ENCODE results near the gene CDC14B.
"Not testable (repeated sequence)": the region's sequence is repeated elsewhere in the genome, so short reads cannot be mapped to it uniquely, and the experiment has no call there.

The CDC14B gene

DNA sequence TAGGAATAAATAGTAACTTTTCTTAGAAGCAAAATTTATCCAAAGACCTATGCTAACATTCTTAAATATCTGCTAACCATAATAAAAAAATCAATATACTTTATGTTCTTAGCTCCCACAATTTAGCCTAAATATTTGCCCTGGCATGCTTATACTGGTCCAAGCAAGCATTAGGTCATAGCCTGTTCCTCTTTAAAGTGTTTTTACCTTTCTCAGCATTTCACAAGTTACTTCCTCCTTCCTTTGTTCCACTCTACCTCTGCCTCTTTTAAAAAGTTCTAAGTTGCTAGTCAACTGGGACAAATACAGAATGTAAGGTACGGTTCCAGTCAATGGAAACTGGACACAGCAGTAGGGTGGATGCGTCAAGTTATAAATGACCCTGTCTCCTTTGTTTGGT is 37.4 kb downstream of the CDC14B start:
- not testable (repeated sequence) for FAIRE-seq

DNA sequence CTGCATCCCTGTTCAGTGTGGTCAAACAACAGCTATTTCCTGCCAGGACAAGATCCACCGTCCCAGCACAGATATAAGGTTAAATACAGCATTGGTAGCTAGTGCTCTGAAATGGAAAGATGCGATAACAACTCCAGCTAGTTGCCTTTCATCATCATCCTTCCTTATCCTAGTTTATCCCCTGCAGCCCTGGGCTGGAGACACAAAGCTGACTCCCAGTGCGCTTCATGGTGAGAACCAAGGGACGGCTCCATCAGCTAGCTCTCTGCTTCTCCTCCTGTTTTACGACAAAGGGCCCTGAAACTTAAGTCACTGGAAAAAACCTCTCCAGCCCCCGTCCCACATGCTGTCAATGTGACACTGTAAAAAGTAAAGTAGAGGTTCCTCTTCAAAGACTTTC is 37.9 kb downstream of the CDC14B start:
- no peak for FAIRE-seq

DNA sequence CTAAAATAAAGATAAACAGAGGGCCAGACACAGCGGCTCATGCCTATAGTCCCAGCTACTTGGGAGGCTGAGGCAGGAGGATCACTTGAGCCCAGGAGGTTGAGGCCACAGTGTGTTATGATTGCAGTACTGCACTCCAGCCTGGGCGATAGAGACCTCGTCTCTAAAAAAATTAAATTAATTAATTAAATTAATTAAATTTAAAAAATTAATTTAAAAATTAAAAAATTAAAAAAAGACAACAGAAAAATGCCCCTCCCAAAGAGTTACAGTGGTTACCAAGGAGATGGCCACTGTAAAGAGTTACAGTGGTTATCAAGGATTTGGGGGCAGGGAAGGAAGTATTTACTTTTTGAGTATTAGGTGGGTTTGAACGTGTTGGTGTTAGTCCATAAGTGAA is 38.3 kb downstream of the CDC14B start:
- FAIRE-seq, result no peak

DNA sequence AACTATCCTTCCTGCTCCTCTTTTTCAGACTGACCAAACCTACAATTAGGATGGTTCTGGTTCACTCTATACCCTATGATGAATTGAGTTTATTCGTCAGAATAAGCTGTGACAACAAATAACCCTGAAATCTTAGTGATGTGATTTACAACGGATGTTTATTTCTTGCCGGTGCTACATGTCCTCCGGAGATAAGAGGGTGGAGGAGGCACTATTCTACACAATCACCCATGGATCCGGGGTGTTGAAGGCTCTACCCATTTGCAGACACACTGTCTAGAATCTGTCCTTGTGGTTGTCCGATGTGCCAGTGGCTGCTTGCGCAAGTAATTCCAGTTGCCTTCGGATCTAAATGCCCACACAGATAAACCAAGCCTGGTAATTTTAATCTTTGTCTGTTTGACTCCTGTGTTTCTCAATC is 44.7 kb downstream of the CDC14B start:
- no peak for FAIRE-seq

DNA sequence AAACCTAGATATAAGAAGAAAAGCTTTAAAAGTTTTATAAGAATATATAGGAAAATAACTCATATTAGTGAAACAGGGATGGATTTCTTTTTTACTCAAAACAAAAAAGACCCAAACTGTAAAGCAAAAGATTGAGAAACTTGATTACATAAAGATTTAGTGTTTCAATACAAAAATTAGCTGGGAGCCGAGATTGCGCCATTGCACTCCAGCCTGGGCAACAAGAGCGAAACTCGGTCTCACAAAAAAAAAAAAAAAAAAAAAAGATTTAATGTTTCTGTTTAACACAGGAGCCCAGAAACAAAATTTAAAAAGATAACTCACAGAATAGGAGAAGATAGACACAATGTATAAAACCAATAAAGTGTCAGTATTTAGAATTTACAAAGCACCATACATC is 45.2 kb downstream of the CDC14B start:
- FAIRE-seq, result no peak

DNA sequence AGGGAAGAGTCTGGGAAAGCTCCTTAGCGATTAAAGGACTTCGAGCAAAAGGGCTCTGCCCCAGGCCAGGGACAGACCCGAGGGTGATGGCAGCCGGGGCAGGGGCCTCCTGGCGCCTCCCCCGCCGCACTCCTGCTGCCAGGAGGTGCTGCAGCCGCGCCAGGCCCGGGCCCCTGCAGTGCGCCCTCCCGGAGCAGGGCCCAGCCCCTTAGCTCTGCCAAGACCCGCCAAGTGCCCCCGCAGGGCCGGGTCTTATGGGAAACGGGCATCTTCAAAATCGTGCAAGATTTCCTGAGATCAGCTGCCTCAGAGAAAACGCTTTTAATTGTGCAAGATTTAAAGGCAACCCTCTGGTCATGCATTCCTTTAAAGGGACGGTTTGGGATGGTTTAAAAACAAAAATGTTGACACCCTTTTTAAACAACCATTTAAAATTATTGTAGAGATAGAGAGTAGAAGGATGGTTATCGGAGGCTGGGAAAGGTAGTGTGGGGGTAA is 52.4 kb downstream of the CDC14B start:
- no peak for FAIRE-seq

DNA sequence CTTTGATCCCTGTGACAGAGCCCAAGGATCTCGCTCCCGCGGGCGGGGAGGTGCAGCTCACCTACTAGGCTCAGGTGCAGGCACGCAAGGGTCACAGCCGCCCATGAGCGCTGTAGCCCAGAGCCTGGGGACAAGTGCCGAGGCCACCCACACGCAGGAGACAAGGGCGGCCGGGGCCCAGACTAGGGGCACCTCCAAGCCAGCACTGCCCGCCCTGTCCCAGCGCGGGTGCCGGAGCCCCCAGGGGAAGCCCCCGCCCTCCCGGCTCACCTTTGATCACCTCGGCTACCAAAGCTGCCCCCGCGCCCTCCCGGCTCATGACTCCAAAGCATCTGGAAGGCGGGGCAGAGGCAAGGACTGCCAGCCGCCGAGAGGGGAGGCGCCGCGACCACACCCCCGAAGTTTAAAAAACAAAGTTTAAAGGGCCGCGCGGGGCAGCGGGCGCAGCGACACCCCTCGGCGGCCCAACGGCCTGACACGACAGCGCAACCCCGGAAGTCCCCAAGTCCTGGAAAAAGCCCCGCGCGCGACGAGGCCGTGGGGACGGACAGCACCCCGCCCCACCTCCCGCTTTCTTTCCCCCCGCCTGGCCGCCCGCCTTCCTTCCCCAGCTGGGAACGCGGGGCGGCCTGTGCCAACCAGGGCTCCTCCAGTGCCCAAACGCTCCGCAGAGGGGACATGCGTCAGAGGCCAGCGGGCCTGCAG is 53.0 kb downstream of the CDC14B start:
- no peak for FAIRE-seq

DNA sequence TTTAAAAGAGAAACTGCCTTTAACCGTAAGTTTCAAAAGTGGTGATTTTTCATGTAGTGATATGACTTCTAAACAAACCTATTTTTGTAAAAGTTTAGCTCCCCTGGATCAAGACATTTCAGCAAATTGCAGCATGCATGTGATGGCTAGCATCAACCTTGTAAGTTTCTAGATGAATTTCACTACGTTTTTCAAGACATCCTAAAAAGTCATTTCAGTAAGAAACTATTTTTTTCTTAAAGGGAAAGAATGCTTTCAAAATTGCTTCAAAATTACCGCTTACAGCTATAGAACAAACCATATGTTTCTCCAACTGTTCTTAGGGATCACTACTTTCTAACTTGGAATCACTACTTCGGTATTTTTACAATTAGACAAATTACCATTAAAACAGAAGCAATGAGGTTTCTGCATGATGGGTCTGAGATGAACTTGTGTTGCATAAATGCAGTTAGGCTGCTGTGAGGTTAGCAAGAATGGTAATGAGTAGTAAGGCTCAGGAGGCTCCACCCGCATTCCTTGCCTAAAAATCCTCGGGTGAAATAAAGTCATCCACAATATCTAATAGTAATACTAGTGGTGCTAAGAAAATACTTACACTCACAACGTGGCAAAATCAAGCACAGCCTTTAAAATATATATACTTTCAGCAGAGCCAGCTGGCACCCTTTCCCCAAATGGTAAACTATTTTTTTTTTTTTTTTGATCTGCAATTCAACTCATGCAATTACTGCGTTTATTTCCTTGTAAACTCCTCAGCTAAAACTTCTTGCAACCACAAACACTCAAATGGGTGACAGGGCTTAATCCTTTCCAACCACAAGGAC is 53.8 kb downstream of the CDC14B start:
- no peak for FAIRE-seq

DNA sequence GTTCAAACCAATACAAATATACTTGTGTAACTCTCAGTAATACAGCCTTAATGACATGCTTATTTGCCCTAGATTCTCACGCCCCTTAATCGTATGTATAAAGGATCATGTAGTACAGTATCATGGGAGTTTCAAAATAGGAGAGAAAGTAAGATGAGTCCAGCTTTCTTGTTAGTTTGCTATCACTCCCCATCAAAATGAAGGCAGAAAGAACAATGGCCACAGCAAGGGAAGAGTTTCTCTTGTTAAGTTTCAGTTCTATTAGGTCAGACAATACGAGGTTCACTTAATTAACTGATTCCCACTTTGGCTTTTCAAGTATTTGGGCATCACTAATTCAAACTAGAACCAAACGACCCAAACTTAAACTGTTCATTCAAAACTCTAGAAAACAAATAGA is 55.4 kb downstream of the CDC14B start:
- FAIRE-seq, result no peak

DNA sequence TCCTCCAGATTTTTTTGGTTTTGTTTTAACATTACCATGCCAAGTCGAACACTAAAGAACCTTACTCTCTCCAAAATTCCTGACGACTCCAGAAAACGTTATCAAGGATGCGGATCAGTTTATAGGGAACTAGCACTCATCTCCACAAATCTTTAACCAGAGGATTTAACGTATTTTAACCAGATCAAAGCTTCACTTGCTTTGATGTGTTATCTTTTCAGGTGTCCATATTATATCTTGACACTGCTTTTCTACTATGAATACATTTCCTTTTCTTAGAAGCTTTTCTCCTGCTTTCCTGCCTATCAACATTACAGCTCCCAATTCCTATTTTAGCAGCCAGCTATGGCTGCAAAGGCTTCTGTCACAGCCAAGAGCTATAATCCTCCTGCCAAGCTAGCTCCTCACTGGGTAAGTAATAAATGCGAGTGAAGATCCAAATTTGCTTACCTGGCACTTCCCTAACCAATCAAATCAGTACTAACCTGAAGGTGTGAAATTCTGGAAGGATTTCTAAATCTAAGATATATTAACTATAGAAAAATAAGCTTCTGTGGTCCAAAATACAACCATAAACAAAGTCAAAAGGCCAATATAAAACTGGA is 60.2 kb downstream of the CDC14B start:
- no peak for FAIRE-seq

DNA sequence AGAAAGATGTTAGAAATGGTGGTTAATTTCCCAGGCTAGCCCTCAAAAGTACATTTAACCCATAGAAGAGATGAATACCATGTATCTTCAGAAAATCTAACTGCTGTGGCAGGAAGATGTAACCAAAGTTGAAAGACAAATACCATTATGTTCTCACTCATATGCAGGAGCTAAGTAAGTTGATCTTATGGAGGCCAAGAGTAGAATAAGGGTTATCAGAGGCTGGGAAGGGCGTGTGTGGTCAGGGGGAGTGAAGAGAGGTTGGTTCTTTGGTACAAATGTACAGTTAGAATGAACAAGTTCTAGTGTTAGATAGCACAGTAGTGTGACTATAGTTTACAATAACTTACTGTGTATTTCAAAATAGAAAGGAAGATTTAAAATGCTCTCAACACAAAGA is 61.7 kb downstream of the CDC14B start:
- FAIRE-seq, result no peak

DNA sequence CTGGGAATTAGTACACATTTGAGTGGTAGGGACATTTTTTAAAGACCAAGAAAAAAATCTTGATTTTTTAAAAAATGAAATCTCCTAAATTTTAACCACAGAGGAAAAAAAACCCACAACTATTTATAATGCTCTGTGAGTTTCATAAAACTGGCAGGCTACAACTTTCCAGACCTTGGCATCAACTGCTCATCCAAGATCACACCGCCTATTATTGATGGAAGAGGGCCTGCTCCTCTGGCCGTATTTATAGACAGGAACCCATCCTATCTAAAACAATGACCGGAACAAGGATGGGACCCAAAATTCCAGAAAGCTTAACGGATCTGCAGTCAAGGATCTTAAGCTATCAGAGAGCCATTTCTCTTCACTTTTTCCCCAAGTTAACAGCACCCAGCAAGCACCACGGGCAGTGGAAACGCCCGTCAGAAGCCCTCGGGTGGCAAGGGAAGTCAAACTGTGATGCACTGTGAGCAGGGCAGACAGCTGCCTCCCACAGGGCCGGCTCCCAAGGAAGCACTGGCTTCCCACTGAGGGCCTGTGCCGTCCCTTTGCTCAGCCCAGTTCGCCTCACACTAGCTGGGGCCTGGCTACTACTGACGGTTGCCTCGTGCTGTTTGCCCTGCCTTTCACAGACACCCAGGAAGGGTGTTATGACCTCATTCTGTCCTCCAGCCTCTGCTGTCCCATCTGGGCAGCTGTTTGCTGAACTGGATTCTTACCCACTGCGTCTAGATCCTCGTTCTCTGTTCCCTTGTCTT is 62.8 kb downstream of the CDC14B start:
- FAIRE-seq, result no peak

DNA sequence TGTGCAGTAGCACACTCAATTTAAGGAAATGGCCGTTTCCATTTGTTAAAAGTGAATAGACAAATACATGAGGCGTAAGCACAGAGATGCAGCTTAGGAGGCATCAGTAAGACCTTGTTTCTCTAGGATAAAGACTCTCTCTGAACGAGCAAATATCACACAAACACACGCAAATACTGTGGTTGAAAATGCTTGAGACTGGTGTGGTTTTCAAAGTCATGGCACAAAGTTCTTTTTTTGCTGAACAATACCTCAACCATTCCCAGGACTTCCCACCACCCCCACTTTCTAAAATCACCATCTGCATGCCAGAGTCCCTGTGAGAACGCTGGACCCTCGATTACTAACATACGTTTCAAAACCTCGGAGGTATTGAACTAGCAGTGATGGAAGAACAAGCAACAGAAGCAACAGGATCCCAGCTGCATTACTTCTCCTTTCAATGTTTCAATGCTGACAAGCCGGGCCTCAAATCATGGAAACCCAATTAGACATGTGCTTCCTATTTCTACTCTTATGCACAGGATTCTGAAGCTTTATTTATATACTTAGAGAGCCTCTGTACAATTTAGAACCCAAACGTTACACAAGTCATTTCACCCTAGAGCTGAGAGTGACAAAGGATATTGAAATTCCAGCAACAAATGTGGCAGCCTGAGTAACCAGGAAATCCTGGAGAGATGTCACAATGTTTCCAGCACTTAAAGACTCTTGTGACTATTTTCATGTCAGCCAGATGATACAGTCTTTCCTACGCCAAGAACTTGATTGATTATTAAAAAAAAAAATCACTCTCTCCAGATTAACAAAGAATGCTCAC is 63.9 kb downstream of the CDC14B start:
- no peak for FAIRE-seq

DNA sequence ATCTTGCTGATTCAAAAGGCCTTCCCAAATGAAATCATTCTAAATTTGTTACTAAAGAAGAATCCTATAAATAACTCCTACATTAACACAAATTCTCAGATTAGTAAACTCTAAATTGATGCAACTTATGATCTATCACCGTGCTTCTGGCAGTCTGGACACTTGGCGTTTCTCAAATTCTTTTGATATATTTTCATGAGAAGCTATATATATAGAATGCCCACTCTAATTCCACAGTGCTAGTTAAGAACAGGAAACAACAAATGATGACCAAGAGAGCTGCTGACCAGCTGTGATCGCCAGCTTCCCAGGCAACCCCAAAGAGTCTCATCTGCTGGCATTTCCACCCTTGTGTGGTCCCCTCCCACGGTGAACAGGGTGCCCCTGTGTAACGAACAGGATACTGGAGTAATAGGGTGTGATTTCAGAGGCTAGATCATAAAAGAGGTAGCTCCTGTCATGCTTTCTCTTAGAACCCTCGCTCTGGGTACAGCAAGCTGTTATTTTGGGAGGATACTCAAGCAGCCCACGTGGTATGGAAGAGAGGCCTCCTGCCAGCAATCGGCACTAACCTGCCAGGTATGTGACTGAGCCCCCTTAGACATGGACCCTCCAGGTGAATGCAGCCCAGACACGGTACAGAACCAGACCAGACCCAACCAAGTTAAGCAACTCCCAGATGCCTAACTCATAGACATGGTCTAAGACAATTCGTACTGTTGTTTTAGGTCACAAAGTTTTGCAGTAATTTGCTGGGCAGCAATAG is 64.7 kb downstream of the CDC14B start:
- FAIRE-seq, result no peak

DNA sequence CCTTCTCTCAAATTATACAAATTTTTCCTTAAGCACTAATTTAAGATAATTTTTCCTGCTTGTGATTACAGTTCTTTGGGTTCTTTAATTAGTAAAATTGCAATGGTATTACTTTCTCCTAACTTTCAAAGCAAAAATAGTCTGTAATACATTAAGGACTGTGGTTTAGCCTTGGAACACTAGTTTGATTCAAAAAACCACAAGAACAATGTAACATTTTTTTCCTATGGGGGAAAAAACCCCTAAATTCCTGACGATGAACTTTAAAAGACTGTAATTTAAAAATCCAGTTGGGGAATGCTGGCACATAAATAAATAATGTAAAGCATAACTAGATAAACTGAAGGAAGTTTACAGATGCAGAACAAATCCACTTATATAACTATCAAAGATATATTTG is 65.3 kb downstream of the CDC14B start:
- FAIRE-seq, result no peak

DNA sequence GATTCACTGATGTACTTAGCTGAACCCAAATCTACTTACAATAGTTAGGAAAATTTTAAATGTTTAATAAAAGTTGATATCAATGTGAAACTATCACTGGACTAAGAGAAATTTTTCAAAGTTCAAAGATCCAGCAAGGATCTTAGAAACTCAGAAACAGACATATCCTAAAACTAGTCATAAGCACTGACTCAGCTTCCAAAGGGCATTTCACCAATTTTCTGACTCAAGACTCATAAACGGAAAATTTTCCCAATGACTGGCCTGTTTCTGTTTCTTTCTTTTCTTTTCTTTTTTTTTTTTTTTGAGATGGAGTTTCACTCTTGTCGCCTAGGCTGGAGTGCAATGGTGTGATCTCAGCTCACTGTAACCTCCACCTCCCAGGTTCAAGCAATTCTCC is 66.6 kb downstream of the CDC14B start:
- no peak for FAIRE-seq

DNA sequence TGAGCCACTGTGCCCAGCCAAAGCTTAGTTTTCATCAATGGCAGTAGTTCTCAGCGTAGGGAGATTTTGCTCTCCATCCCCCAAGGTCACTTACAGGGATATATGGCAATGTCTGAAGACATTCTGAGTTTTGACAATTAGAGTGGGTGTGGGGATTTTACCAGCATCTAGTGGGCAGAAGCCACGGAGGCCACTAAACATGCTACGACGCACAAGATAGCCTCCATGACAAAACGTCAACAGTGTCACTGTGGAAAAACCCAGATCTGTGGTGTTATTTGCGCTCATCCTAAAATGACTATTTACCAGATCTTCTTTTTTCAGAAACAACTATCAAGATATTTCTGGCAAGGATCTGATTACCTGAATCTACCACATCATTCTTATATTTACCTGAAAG is 68.2 kb downstream of the CDC14B start:
- no peak for FAIRE-seq

DNA sequence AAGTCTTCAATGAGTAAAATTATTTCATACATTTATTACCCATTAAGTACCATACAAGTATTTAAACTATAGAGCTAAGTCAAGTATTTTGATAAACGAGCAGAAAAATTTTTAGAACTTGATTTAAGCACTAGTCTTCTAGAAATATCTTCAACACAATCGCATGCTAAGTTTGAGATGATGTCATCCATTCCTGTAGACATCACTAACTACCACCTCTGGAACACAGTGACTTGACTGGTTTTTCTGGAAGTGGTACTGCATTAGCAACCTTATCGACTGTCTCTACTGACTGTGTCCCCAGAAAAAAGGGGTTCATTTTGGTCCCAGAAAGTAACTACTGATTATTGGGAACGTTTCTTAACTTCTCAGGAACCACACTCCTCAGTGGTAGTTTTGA is 69.0 kb downstream of the CDC14B start:
- FAIRE-seq, result no peak

DNA sequence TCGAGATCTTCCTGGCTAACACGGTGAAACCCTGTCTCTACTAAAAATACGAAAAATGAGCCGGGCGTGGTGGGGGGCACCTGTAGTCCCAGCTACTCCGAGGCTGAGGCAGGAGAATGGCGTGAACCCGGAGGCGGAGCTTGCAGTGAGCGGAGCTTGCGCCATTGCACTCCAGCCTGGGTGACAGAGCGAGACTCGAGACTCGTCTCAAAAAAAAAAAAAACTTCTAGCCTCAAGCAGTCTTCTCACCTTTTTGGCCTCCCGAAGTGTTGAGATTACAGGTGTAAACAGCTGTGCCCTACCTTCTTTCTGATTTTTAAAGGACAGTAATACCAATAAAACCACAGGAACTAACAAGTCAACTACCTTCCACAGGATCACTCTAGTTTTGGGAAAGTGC is 76.5 kb downstream of the CDC14B start:
- FAIRE-seq, result not testable (repeated sequence)

DNA sequence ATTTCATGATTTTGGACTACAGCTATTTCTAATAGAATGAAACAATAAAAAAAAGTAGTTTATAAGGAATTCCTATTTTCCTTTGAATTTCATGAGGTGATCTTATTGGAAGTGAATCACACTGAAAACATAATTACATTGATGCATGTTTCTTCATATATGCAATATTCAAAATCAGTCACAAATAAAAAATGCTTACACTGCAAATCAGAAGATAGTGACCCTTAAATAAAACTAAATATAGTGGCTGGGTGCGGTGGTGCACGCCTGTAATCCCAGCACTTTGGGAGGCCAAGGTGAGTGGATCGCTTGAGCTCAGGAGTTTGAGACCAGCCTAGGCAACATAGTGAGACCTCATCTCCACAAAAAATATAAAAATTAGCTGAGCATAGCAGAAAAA is 79.5 kb downstream of the CDC14B start:
- FAIRE-seq, result no peak

DNA sequence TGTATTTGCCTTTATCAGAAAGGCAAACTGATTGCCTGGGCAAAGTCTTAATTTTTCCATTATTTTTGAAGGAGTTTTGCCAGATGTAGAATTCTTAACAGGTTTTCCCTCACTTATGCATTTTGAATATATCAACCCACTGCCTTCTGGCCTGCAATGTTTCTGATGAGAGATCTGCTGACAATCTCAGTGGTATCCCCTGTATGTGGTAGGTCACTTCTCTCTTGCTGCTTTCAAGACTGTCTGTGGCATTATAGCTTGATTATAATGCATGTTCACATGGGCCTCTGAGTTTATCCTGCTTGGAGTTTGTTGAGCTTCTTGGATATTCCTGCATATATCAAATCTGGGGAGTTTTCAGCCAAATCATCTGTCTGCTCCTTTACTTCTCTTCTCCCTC is 87.5 kb downstream of the CDC14B start:
- FAIRE-seq, result no peak
